K562 (cell line): ENCODE data around the gene EMC10. TPM values are rescaled to one million over a fixed set of nuclear protein-coding genes. Genes with fewer than 3 reads are reported as not detected.

ENCODE experiments used
- ATAC-seq: fragments of 200-7000 bp; cut with Tn5 transposase; 3 replicates; pipeline ENCODE4 v1.9.1; 2020; ENCODE audit warnings: moderate library complexity
- BruUV-seq: library from RNA; stranded (reverse); fragments of 400-500 nt; replicated peaks from 2 replicates; lab custom pipeline; 2021; lab: Mats Ljungman, UMichigan
- CTCF ChIA-PET: fragments of 300-600 bp; formaldehyde crosslinking; extraction: SDS; loops from one replicate; lab custom pipeline; 2021; ENCODE audit warnings: low intra/inter-chr PET ratio; lab: Yijun Ruan, JAX
- POLR2A ChIA-PET: fragments of 300-600, 350-650 bp; sonication (Branson Sonifier 250); formaldehyde crosslinking; extraction: SDS; loops from one replicate; lab custom pipeline; 2021; ENCODE audit warnings: antibody characterized with exemption, inconsistent platforms; lab: Yijun Ruan, JAX
- DNase-seq, 4 experiments: peaks; one replicate each; pipeline versions ENCODE4 v3.0.0 to v3.0.0-alpha.2; 2011 to 2018; ENCODE audit warnings: low spot score in 3 of 4, mixed read lengths in 3 of 4; ENCODE audit errors: extremely low read depth in 1 of 4
- FAIRE-seq: peaks from 2 replicates; lab custom pipeline; 2011; peaks lifted over from hg19 to GRCh38; lab: Jason Lieb, UNC
- H2AFZ ChIP-seq: 2 replicates; pipeline ENCODE4 v1.6.0; 2011; ENCODE audit warnings: low read depth, low read length, control low read depth, inconsistent platforms
- H3K27ac ChIP-seq: fragments of 200-600 bp; 3 replicates; pipeline ENCODE4 v1.8.0; 2011; ENCODE audit warnings: low read depth, mild to moderate bottlenecking, control low read depth, inconsistent platforms, low read length, moderate library complexity, mixed read lengths; ENCODE audit errors: extremely low read depth
- H3K27me3 ChIP-seq, 2 experiments: fragments of 300-600 bp in 1 of 2; 2 replicates in 1 of 2; 3 replicates in 1 of 2; pipeline versions ENCODE4 v1.6.0 to v1.8.0; 2011; ENCODE audit warnings: inconsistent platforms in 2 of 2, low read length in 2 of 2, mild to moderate bottlenecking in 1 of 2, mixed read lengths in 1 of 2, moderate library complexity in 1 of 2; ENCODE audit not compliant: control insufficient read depth in 2 of 2, insufficient read depth in 2 of 2
- H3K36me3 ChIP-seq: fragments of 300-600 bp; 3 replicates; pipeline ENCODE4 v1.8.0; 2011; ENCODE audit warnings: mild to moderate bottlenecking, low read length, inconsistent platforms; ENCODE audit not compliant: control insufficient read depth, insufficient read depth
- H3K4me1 ChIP-seq, 2 experiments: fragments of 200-600 bp in 1 of 2; replicated peaks in 1 of 2; 2 replicates in 1 of 2; 3 replicates in 1 of 2; pipeline versions ENCODE4 v1.5.1 to v1.8.0; 2011; ENCODE audit warnings: inconsistent platforms in 2 of 2, low read length in 2 of 2, mild to moderate bottlenecking in 1 of 2, mixed read lengths in 1 of 2, moderate library complexity in 1 of 2; ENCODE audit not compliant: control insufficient read depth in 2 of 2, insufficient read depth in 2 of 2
- H3K4me2 ChIP-seq: 2 replicates; pipeline ENCODE4 v1.6.1; 2011; ENCODE audit warnings: low read length, control low read depth, inconsistent platforms, mixed read lengths; ENCODE audit not compliant: insufficient read depth
- H3K4me3 ChIP-seq: fragments of 200-600 bp; sonication (generic), shearing (Covaris generic); 2 replicates; pipeline ENCODE4 v1.5.1; 2016; ENCODE audit warnings: control low read depth, inconsistent platforms
- H3K79me2 ChIP-seq: fragments of 200-600 bp; 3 replicates; pipeline ENCODE4 v1.8.0; 2011; ENCODE audit warnings: low read length, inconsistent platforms; ENCODE audit not compliant: control insufficient read depth, insufficient read depth
- H3K9ac ChIP-seq, 2 experiments: 2 replicates each; pipeline versions ENCODE4 v1.6.0 to v1.6.1; 2011; ENCODE audit warnings: low read depth in 2 of 2, low read length in 2 of 2, control low read depth in 1 of 2, inconsistent platforms in 1 of 2, mild to moderate bottlenecking in 1 of 2, mixed read lengths in 1 of 2; ENCODE audit not compliant: insufficient read depth in 1 of 2
- H3K9me1 ChIP-seq: one replicate; pipeline ENCODE4 v1.6.0; 2011; ENCODE audit warnings: inconsistent platforms, mild to moderate bottlenecking, low read length, moderate library complexity; ENCODE audit not compliant: control insufficient read depth, insufficient read depth
- H3K9me3 ChIP-seq: replicated peaks from 2 replicates; pipeline ENCODE4 v1.5.1; 2011; ENCODE audit warnings: low read depth, low read length, inconsistent platforms; ENCODE audit not compliant: control insufficient read depth, insufficient read depth
- H4K20me1 ChIP-seq: replicated peaks from 2 replicates; pipeline ENCODE4 v1.6.1; 2011; ENCODE audit warnings: low read length, inconsistent platforms, mixed read lengths; ENCODE audit not compliant: control insufficient read depth, insufficient read depth
- CBFA2T2 ChIP-seq: fragments of 450-650 bp; conservative IDR thresholded peaks from 2 replicates; pipeline ENCODE4 v1.6.1; 2017; ENCODE audit warnings: mild to moderate bottlenecking
- CBFA2T3 ChIP-seq: fragments of 450-650 bp; IDR thresholded peaks from 2 replicates; pipeline ENCODE4 v1.6.1; 2017
- NFIC ChIP-seq: fragments of 450-650 bp; IDR thresholded peaks from 2 replicates; pipeline ENCODE4 v1.6.1; 2017; ENCODE audit warnings: mild to moderate bottlenecking, inconsistent platforms
- RBM25 ChIP-seq: fragments of 200-400 bp; formaldehyde crosslinking; IDR thresholded peaks from 2 replicates; pipeline ENCODE4 v1.6.1; 2018; ENCODE audit warnings: low read length, low read depth, moderate library complexity; ENCODE audit not compliant: severe bottlenecking
- SMAD4 ChIP-seq: fragments of 250-450 bp; sonication (Bioruptor Pico); conservative IDR thresholded peaks from 2 replicates; pipeline ENCODE4 v1.8.0; 2021; ENCODE audit warnings: inconsistent platforms, mild to moderate bottlenecking, moderate library complexity
- TSC22D4 ChIP-seq: fragments of 450-650 bp; IDR thresholded peaks from 2 replicates; pipeline ENCODE4 v1.6.1; 2016; ENCODE audit warnings: missing genetic modification characterization, missing biosample characterization, control low read depth
- WGBS: fragments of 100-300 bp; shearing (Covaris generic); methylation state at CpG from one replicate; pipeline ENCODE4 v1.1.6; 2016; ENCODE audit warnings: low coverage, mixed read lengths; ENCODE audit not compliant: insufficient coverage; ENCODE audit errors: missing lambda C conversion rate; 5-methylcytosine and 5-hydroxymethylcytosine counted together
- in situ Hi-C: fragments of 300-500 bp; cut with MboI; formaldehyde crosslinking; loops from 4 replicates; pipeline ENCODE4 v1.15.0; 2018; ENCODE audit warnings: inconsistent platforms, mixed read lengths
- intact Hi-C: fragments of 100-400 bp; cut with micrococcal nuclease; formaldehyde crosslinking; loops from 2 replicates; pipeline ENCODE4 v1.14.2; 2022
- polyA plus RNA-seq, 8 experiments: library from polyadenylated mRNA; depleted of rRNA in 4 of 8; stranded (reverse) in 5 of 8; unstranded in 3 of 8; fragments of >200 nt; fragmentation: Nextera tagmentation in 2 of 8; fragmentation: Illumina TruSeq in 1 of 8; extraction: Ambion mirVana in 2 of 8; extraction: Trizol in 1 of 8; gene quantifications; 2 replicates each; pipeline versions ENCODE4 v1.2.1 to v1.2.3, GENCODE V29; 2011 to 2014; ENCODE audit warnings: inconsistent platforms in 1 of 8, missing spikeins in 1 of 8
- total RNA-seq, 7 experiments: library from RNA; depleted of rRNA in 6 of 7; stranded (reverse); fragments of >200 nt in 6 of 7; fragmentation: Illumina TruSeq in 2 of 7; extraction: Trizol in 2 of 7; gene quantifications; 2 replicates each; pipeline versions ENCODE4 v1.2.1 to v1.2.3, GENCODE V29; 2011 to 2021; ENCODE audit warnings: low replicate concordance in 1 of 7

Gene EMC10
- total and polyA plus RNA-seq, 9 of the 15 experiments (the other 6 are each of a cell fraction or from before 2014, with no cell fraction given), result 1.4 to 46.0 (median 13.1) TPM

- ChIA-PET CTCF (no interaction called here), POLR2A (interaction anchor here (1.4 kb wide), 1 partner anchor 90 kb away, joined by 5 read pairs; no protein-coding TSS in a partner anchor)
- no peak overlapping the region for H3K4me2 ChIP-seq
- no peak for TF ChIP-seq TSC22D4
- TF ChIP-seq RBM25, result peak; percentile 60
- intact Hi-C loops (no loop called here), in situ Hi-C loops (no loop called here)
- no peaks in the 10 kb centered on the region for H3K9me1 ChIP-seq
- DNase-seq, result no peak
- WGBS, result 37% methylated on average over 10 of the region's 10 CpGs
- FAIRE-seq, result no peak
- no TSS peak for BruUV-seq
- no peak overlapping the region for H3K27ac ChIP-seq
- H3K27me3 ChIP-seq, result peaks cover 16 to 30% of the 10 kb centered on the region in 2 experiments; a peak in 4 of 5 replicates
- H3K79me2 ChIP-seq, result no peaks in the 10 kb centered on the region
- no peak overlapping the region for H3K9ac ChIP-seq
- H3K9me3 ChIP-seq, result no peaks in the 10 kb centered on the region
- H2AFZ ChIP-seq, result no peak overlapping the region
- H3K4me1 ChIP-seq, result peaks cover 0 to 6% of the 10 kb centered on the region in 2 experiments; a peak in 2 of 5 replicates
- no peak overlapping the region for H3K4me3 ChIP-seq
- H3K36me3 ChIP-seq, result no peaks in the 10 kb centered on the region
- no peak for ATAC-seq
- no peaks in the 10 kb centered on the region for H4K20me1 ChIP-seq
Measured at GRCh38 chr19:50447750-50448149, 28.6 kb upstream of the EMC10 start.

- in situ Hi-C loops (no loop called here), intact Hi-C loops (no loop called here)
- FAIRE-seq, result no peak
- Histone ChIP-seq H3K9me3 (no peaks in the 10 kb centered on the region), H2AFZ (no peak overlapping the region), H3K9me1 (no peaks in the 10 kb centered on the region), H3K9ac (peak overlapping the region in 1 of 2 experiments; percentile 45; a peak in 1 of 4 replicates), H4K20me1 (no peaks in the 10 kb centered on the region), H3K79me2 (no peaks in the 10 kb centered on the region), H3K27me3 (peaks cover 12 to 21% of the 10 kb centered on the region in 2 experiments; a peak in 4 of 5 replicates), H3K4me3 (no peak overlapping the region), H3K27ac (no peak overlapping the region), H3K36me3 (no peaks in the 10 kb centered on the region), H3K4me2 (no peak overlapping the region), H3K4me1 (peaks cover 0 to 11% of the 10 kb centered on the region in 2 experiments; a peak in 2 of 5 replicates)
- CTCF ChIA-PET, result no interaction called here
- WGBS, result 9% methylated on average over 14 of the region's 14 CpGs
- no peak for DNase-seq
- ATAC-seq, result no peak
- TF ChIP-seq SMAD4, result no peak
- peak; percentile 9; the same call in 1 of the 2 replicates for TF ChIP-seq NFIC
- TF ChIP-seq CBFA2T2, result 0 out of 2 replicates have a peak, but pooled peaks have one; percentile 5
- TF ChIP-seq CBFA2T3, result 0 out of 2 replicates have a peak, but pooled peaks have one; percentile 21
- POLR2A ChIA-PET, result interaction anchor here (1.1 kb wide), 1 partner anchor 71 kb away, joined by 3 read pairs; no protein-coding TSS in a partner anchor
- BruUV-seq, result no TSS peak
Measured at GRCh38 chr19:50449236-50449899, 26.9 kb upstream of the EMC10 start.
